ENCODE results near the gene ADRA2A.

ADRA2A gene

GRCh38 chr10:111076682-111077478 lies at the start of gene ADRA2A:
Gene ADRA2A (plus strand): TSS chr10:111077029. CDS start chr10:111077997, 968 bp downstream.
- peak; percentile 58 for DNase-seq (ENCODE audit: low spot score)

DNA sequence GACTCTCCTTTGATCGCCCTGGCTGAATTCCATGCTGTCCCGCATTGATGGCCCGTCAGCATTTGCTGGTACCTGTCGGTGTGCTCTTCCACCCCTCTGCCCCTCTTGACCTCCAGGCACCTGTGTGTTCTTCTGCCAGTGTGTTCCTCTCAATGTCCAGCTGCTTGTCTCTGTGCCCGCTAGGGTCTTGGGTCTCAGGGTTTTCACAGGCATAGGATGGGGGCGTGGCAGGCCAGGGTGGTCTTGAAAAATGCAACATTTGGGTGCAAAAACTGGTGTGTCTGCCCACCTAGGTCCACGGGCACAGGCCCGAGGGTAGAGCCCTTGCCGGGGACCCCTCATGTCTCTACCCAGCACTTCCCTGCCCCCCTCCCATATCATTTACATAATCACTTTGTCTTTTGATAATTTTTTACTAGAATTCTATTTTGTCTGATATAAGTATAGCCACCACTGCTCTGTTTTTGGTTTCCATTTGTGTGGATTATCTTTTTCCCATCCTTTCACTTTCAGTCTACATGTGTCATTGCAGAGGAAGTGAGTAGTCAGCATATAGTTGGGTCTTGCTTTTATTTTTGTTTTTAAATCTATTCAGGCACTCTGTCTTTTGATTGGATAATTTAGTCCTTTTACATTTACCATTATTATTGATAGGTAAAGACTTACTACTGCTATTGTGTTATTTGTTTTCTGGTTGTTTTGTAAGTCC lies 46.6 kb upstream of the ADRA2A start:
- DNase-seq (ENCODE audit: low spot score): no peak

GRCh38 chr10:111034598-111035310 lies 42.1 kb upstream of the ADRA2A start:
- no peak for DNase-seq (ENCODE audit: low spot score)

GRCh38 chr10:111035542-111035941 lies 41.3 kb upstream of the ADRA2A start:
- DNase-seq (ENCODE audit: low spot score): no peak

- no peak for DNase-seq (ENCODE audit: low spot score)
Measured at GRCh38 chr10:111037858-111038257, 39.0 kb upstream of the ADRA2A start.

DNA sequence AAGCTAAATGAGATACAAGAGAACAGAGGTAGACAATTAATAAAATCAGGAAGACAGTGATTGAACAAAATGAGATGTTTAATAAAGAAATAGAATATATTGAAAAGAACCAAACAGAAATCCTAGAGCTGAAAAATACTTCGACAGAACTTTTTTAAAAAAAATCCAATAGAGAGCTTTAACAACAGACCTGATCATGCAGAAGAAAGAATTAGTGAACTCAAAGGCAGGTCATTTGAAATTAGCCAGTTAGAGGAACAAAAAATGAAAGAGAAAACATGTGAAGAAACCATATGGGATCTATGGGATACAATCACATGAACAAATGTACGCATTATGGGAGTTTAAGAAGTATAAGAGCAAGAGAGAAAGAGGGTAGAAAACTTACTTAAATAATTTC lies 37.3 kb upstream of the ADRA2A start:
- DNase-seq (ENCODE audit: low spot score): no peak

- DNase-seq (ENCODE audit: low spot score): no peak
Measured at GRCh38 chr10:111057006-111057405, 19.8 kb upstream of the ADRA2A start.

GRCh38 chr10:111063471-111063870 lies 13.4 kb upstream of the ADRA2A start:
- no peak for DNase-seq (ENCODE audit: low spot score)

DNA sequence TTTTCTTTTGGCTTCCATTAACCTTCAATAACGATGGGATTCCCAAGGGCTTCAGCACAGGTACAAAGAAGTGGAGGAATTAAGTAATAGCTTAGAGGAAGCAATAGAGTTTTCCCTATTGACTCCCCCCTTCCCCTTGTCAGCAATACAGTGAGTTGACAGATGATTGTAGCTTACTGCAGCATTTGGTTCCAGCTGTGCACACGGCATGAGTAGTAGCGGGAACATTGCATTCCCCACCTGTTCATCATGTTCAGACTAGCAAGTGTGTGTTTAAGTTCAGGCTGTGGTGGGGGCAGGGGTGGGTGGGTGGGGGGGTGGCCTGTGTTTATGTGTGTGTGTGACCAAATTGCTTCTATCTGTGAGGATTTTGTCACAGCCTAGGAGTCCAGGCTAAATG lies 4.6 kb upstream of the ADRA2A start:
- DNase-seq (ENCODE audit: low spot score): no peak

GRCh38 chr10:111075577-111076185 lies 1.1 kb upstream of the ADRA2A start:
- no peak for DNase-seq (ENCODE audit: low spot score)

DNA sequence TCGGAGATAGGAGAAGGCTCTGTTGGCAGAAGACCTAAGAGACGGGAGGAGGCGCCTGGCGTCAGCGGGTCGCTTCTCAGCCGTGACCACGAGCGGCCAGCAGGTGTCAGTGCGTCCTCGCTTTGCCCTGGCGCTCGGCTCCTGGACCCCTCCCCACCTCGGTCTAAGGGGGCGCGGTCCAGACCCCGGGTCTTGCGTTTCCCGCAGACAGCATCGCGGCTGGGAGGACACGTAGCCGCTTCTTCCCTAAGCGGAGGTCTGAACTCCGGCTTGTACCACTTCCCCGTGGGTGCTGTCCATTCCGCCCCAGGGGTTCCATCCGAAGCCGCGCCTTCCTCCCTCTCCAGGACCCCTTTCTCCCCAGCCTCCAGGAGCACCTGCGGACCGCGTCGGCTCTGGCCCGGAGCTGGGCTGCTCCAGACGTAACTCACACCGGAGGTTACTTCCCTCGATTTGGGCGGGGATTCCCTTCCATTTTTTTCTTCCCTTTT lies 593 bp upstream of the ADRA2A start:
- peak; percentile 73 for DNase-seq (ENCODE audit: low spot score)

DNA sequence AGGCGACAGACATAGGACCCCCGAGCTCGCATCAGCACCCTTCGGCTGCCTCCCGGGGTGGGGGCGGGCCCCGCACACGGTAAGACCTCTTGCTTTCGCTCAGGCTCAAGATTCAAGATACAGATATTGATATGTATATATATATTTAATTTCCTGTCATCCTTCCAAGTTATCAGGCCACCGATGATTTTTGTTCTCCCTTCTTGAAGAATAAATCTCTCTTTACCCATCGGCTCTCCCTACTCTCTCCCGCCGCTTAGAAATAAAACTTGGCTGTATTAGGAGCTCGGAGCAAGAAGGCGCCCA lies 603 bp downstream of the ADRA2A start:
- peak; percentile 16 for DNase-seq (ENCODE audit: low spot score)

- DNase-seq (ENCODE audit: low spot score): peak; percentile 18
Measured at GRCh38 chr10:111077785-111078504, 1.1 kb downstream of the ADRA2A start.

GRCh38 chr10:111078505-111079185 lies 1.8 kb downstream of the ADRA2A start:
- DNase-seq (ENCODE audit: low spot score): no peak

- no peak for DNase-seq (ENCODE audit: low spot score)
Measured at GRCh38 chr10:111079241-111079760, 2.5 kb downstream of the ADRA2A start.

GRCh38 chr10:111079781-111080180 lies 3.0 kb downstream of the ADRA2A start:
- no peak for DNase-seq (ENCODE audit: low spot score)

DNA sequence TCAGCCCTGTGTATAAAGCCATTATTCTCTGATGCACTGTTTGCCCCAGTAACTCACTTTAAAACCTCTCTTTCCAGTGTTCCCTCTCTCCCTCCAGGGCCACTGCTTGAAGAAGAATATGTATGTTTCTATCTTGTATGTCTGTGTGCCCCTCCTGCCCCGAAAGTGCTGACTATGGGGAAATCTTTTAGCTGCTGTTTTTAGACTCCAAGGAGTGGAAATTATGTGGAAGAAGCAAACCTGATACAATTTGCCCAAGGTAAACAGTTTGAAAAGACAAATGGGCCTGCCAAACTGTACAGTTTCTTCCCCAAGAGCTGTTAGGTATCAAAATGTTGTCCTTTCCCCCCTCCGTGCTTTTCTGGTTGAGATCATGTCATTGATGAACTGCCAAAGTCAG lies 3.4 kb downstream of the ADRA2A start:
- DNase-seq (ENCODE audit: low spot score): peak; percentile 24

- peak; percentile 25 for DNase-seq (ENCODE audit: low spot score)
Measured at GRCh38 chr10:111081595-111081994, 4.8 kb downstream of the ADRA2A start.

GRCh38 chr10:111082102-111082975 lies 5.5 kb downstream of the ADRA2A start:
- DNase-seq (ENCODE audit: low spot score): peak; percentile 21
